K562 (cell line): Measurements from ENCODE around the gene MT1M. TPM values are rescaled to one million over a fixed set of nuclear protein-coding genes. Genes with fewer than 3 reads are reported as not detected.

Experiments used
- ATAC-seq: fragments of 200-7000 bp; cut with Tn5 transposase; 3 replicates; pipeline ENCODE4 v1.9.1; 2020; ENCODE audit warnings: moderate library complexity
- BruUV-seq: library from RNA; stranded (reverse); fragments of 400-500 nt; replicated peaks from 2 replicates; lab custom pipeline; 2021; lab: Mats Ljungman, UMichigan
- CTCF ChIA-PET: fragments of 300-600 bp; formaldehyde crosslinking; extraction: SDS; loops from one replicate; lab custom pipeline; 2021; ENCODE audit warnings: low intra/inter-chr PET ratio; lab: Yijun Ruan, JAX
- POLR2A ChIA-PET: fragments of 300-600, 350-650 bp; sonication (Branson Sonifier 250); formaldehyde crosslinking; extraction: SDS; loops from one replicate; lab custom pipeline; 2021; ENCODE audit warnings: antibody characterized with exemption, inconsistent platforms; lab: Yijun Ruan, JAX
- DNase-seq, 4 experiments: peaks; one replicate each; pipeline versions ENCODE4 v3.0.0 to v3.0.0-alpha.2; 2011 to 2018; ENCODE audit warnings: low spot score in 3 of 4, mixed read lengths in 3 of 4; ENCODE audit errors: extremely low read depth in 1 of 4
- FAIRE-seq: peaks from 2 replicates; lab custom pipeline; 2011; peaks lifted over from hg19 to GRCh38; lab: Jason Lieb, UNC
- H2AFZ ChIP-seq: 2 replicates; pipeline ENCODE4 v1.6.0; 2011; ENCODE audit warnings: low read depth, low read length, control low read depth, inconsistent platforms
- H3K27ac ChIP-seq: fragments of 200-600 bp; 3 replicates; pipeline ENCODE4 v1.8.0; 2011; ENCODE audit warnings: low read depth, mild to moderate bottlenecking, control low read depth, inconsistent platforms, low read length, moderate library complexity, mixed read lengths; ENCODE audit errors: extremely low read depth
- H3K27me3 ChIP-seq, 2 experiments: fragments of 300-600 bp in 1 of 2; 2 replicates in 1 of 2; 3 replicates in 1 of 2; pipeline versions ENCODE4 v1.6.0 to v1.8.0; 2011; ENCODE audit warnings: inconsistent platforms in 2 of 2, low read length in 2 of 2, mild to moderate bottlenecking in 1 of 2, mixed read lengths in 1 of 2, moderate library complexity in 1 of 2; ENCODE audit not compliant: control insufficient read depth in 2 of 2, insufficient read depth in 2 of 2
- H3K36me3 ChIP-seq: fragments of 300-600 bp; 3 replicates; pipeline ENCODE4 v1.8.0; 2011; ENCODE audit warnings: mild to moderate bottlenecking, low read length, inconsistent platforms; ENCODE audit not compliant: control insufficient read depth, insufficient read depth
- H3K4me1 ChIP-seq, 2 experiments: fragments of 200-600 bp in 1 of 2; replicated peaks in 1 of 2; 2 replicates in 1 of 2; 3 replicates in 1 of 2; pipeline versions ENCODE4 v1.5.1 to v1.8.0; 2011; ENCODE audit warnings: inconsistent platforms in 2 of 2, low read length in 2 of 2, mild to moderate bottlenecking in 1 of 2, mixed read lengths in 1 of 2, moderate library complexity in 1 of 2; ENCODE audit not compliant: control insufficient read depth in 2 of 2, insufficient read depth in 2 of 2
- H3K4me2 ChIP-seq: 2 replicates; pipeline ENCODE4 v1.6.1; 2011; ENCODE audit warnings: low read length, control low read depth, inconsistent platforms, mixed read lengths; ENCODE audit not compliant: insufficient read depth
- H3K4me3 ChIP-seq: fragments of 200-600 bp; sonication (generic), shearing (Covaris generic); 2 replicates; pipeline ENCODE4 v1.5.1; 2016; ENCODE audit warnings: control low read depth, inconsistent platforms
- H3K79me2 ChIP-seq: fragments of 200-600 bp; 3 replicates; pipeline ENCODE4 v1.8.0; 2011; ENCODE audit warnings: low read length, inconsistent platforms; ENCODE audit not compliant: control insufficient read depth, insufficient read depth
- H3K9ac ChIP-seq, 2 experiments: 2 replicates each; pipeline versions ENCODE4 v1.6.0 to v1.6.1; 2011; ENCODE audit warnings: low read depth in 2 of 2, low read length in 2 of 2, control low read depth in 1 of 2, inconsistent platforms in 1 of 2, mild to moderate bottlenecking in 1 of 2, mixed read lengths in 1 of 2; ENCODE audit not compliant: insufficient read depth in 1 of 2
- H3K9me1 ChIP-seq: one replicate; pipeline ENCODE4 v1.6.0; 2011; ENCODE audit warnings: inconsistent platforms, mild to moderate bottlenecking, low read length, moderate library complexity; ENCODE audit not compliant: control insufficient read depth, insufficient read depth
- H3K9me3 ChIP-seq: replicated peaks from 2 replicates; pipeline ENCODE4 v1.5.1; 2011; ENCODE audit warnings: low read depth, low read length, inconsistent platforms; ENCODE audit not compliant: control insufficient read depth, insufficient read depth
- H4K20me1 ChIP-seq: replicated peaks from 2 replicates; pipeline ENCODE4 v1.6.1; 2011; ENCODE audit warnings: low read length, inconsistent platforms, mixed read lengths; ENCODE audit not compliant: control insufficient read depth, insufficient read depth
- DNMT1 ChIP-seq: fragments of 450-650 bp; IDR thresholded peaks from 2 replicates; pipeline ENCODE4 v1.6.1; 2016; ENCODE audit warnings: antibody characterized with exemption, mild to moderate bottlenecking
- FOXO4 ChIP-seq: fragments of 450-650 bp; formaldehyde crosslinking; IDR thresholded peaks from 2 replicates; pipeline ENCODE4 v1.4.0; 2020; ENCODE audit warnings: mild to moderate bottlenecking, moderate library complexity
- RB1 ChIP-seq: fragments of 450-650 bp; IDR thresholded peaks from 2 replicates; pipeline ENCODE4 v1.6.1; 2017; ENCODE audit warnings: low read depth, mild to moderate bottlenecking
- TSHZ1 ChIP-seq: fragments of 250-450 bp; sonication (Bioruptor Pico); IDR thresholded peaks from 2 replicates; pipeline ENCODE4 v1.4.0; 2020; ENCODE audit warnings: mild to moderate bottlenecking, moderate library complexity
- ZKSCAN1 ChIP-seq: fragments of 150-350 bp; IDR thresholded peaks from 2 replicates; pipeline ENCODE4 v1.6.1; 2016; ENCODE audit warnings: low read depth, low read length
- WGBS: fragments of 100-300 bp; shearing (Covaris generic); methylation state at CpG from one replicate; pipeline ENCODE4 v1.1.6; 2016; ENCODE audit warnings: low coverage, mixed read lengths; ENCODE audit not compliant: insufficient coverage; ENCODE audit errors: missing lambda C conversion rate; 5-methylcytosine and 5-hydroxymethylcytosine counted together
- in situ Hi-C: fragments of 300-500 bp; cut with MboI; formaldehyde crosslinking; loops from 4 replicates; pipeline ENCODE4 v1.15.0; 2018; ENCODE audit warnings: inconsistent platforms, mixed read lengths
- intact Hi-C: fragments of 100-400 bp; cut with micrococcal nuclease; formaldehyde crosslinking; loops from 2 replicates; pipeline ENCODE4 v1.14.2; 2022
- polyA plus RNA-seq, 8 experiments: library from polyadenylated mRNA; depleted of rRNA in 4 of 8; stranded (reverse) in 5 of 8; unstranded in 3 of 8; fragments of >200 nt; fragmentation: Nextera tagmentation in 2 of 8; fragmentation: Illumina TruSeq in 1 of 8; extraction: Ambion mirVana in 2 of 8; extraction: Trizol in 1 of 8; gene quantifications; 2 replicates each; pipeline versions ENCODE4 v1.2.1 to v1.2.3, GENCODE V29; 2011 to 2014; ENCODE audit warnings: inconsistent platforms in 1 of 8, missing spikeins in 1 of 8
- total RNA-seq, 7 experiments: library from RNA; depleted of rRNA in 6 of 7; stranded (reverse); fragments of >200 nt in 6 of 7; fragmentation: Illumina TruSeq in 2 of 7; extraction: Trizol in 2 of 7; gene quantifications; 2 replicates each; pipeline versions ENCODE4 v1.2.1 to v1.2.3, GENCODE V29; 2011 to 2021; ENCODE audit warnings: low replicate concordance in 1 of 7

MT1M gene
- total and polyA plus RNA-seq, 9 of the 15 experiments (the other 6 are each of a cell fraction or from before 2014, with no cell fraction given) = not detected

GRCh38 chr16:56669005-56669839 is 36.8 kb downstream of the MT1M start, which contains the start of gene MT1H:
TSS of gene MT1H (plus strand) at chr16:56669814. CDS start at chr16:56669885, 71 bp downstream.
- no peak for FAIRE-seq
- in situ Hi-C loops = no loop called here
- intact Hi-C loops = no loop called here

More at GRCh38 chr16:56669005-56669839, 36.8 kb downstream of the MT1M start, which contains the start of gene MT1H:
- DNase-seq (no peak), ATAC-seq (no peak)
- H3K79me2 ChIP-seq = no peaks in the 10 kb centered on the region
- peaks cover 11% of the 10 kb centered on the region; the same call in 1 of the 2 replicates for H4K20me1 ChIP-seq
- no peak within 1 kb of the TSS for H3K27ac ChIP-seq
- no peaks in the 10 kb centered on the region for H3K36me3 ChIP-seq
- WGBS = under 1% methylated on average over 30 of the region's 38 CpGs
- H2AFZ ChIP-seq = no peak within 1 kb of the TSS
- no peaks in the 10 kb centered on the region for H3K9me3 ChIP-seq
- ChIA-PET CTCF (no interaction called here), POLR2A (interaction anchor here (0.5 to 1.1 kb wide), 2 partner anchors 109 to 125 kb away, joined by 3 to 4 read pairs; no protein-coding TSS in a partner anchor)
- no peak for TF ChIP-seq TSHZ1 (CRISPR knock-in tag)
- no peak for TF ChIP-seq FOXO4
- no peak for TF ChIP-seq RB1
- no peak for TF ChIP-seq ZKSCAN1
- no peak for TF ChIP-seq DNMT1
- peaks cover 47 to 58% of the 10 kb centered on the region in 2 experiments for H3K27me3 ChIP-seq
- no peak within 1 kb of the TSS for H3K4me3 ChIP-seq
- H3K9me1 ChIP-seq = no peaks in the 10 kb centered on the region
- no peak within 1 kb of the TSS for H3K4me2 ChIP-seq
- no TSS peak for BruUV-seq
- no peak within 1 kb of the TSS for H3K9ac ChIP-seq
- H3K4me1 ChIP-seq = peaks cover 0 to 5% of the 10 kb centered on the region in 2 experiments; a peak in 1 of 5 replicates
